Subcutaneous abdominal adipose tissue (tissue), 5 donors: ENCODE results near the gene ISG15.
"Not testable (repeated sequence)": the region's sequence is repeated elsewhere in the genome, so short reads cannot be mapped to it uniquely, and the experiment has no call there.

Experiments
- H3K27ac ChIP-seq: one replicate; pipeline ENCODE4 v1.7.0; 2013; ENCODE audit warnings: low read depth, mild to moderate bottlenecking, inconsistent platforms, low read length, moderate library complexity
- H3K27me3 ChIP-seq, 5 donors: one replicate each; pipeline ENCODE4 v1.7.0; 2013; ENCODE audit warnings: low read length in 5 of 5, inconsistent platforms in 1 of 5; ENCODE audit not compliant: control insufficient read depth in 5 of 5, insufficient read depth in 4 of 5
- H3K36me3 ChIP-seq, 5 donors: one replicate each; pipeline ENCODE4 v1.7.0; 2013; ENCODE audit warnings: low read length in 5 of 5; ENCODE audit not compliant: control insufficient read depth in 5 of 5, insufficient read depth in 5 of 5
- H3K4me1 ChIP-seq, 5 donors: one replicate each; pipeline ENCODE4 v1.7.0; 2013; ENCODE audit warnings: low read length in 5 of 5, mild to moderate bottlenecking in 3 of 5, moderate library complexity in 1 of 5; ENCODE audit not compliant: control insufficient read depth in 5 of 5, insufficient read depth in 5 of 5
- H3K4me3 ChIP-seq, 5 donors: one replicate each; pipeline ENCODE4 v1.7.0; 2013; ENCODE audit warnings: low read length in 5 of 5, low read depth in 1 of 5
- H3K9ac ChIP-seq, 5 donors: one replicate each; pipeline ENCODE4 v1.7.0; 2013; ENCODE audit warnings: low read length in 5 of 5, mild to moderate bottlenecking in 4 of 5, moderate library complexity in 3 of 5
- H3K9me3 ChIP-seq, 5 donors: one replicate each; pipeline ENCODE4 v1.7.0; 2013; ENCODE audit warnings: low read length in 5 of 5; ENCODE audit not compliant: control insufficient read depth in 5 of 5
- donor health status: healthy.
- donor health status: healthy.
- donor health status: healthy.
- donor health status: healthy.
- donor health status: healthy.

The ISG15 gene

GRCh38 chr1:982765-983436 lies 30.4 kb upstream of the ISG15 start:
- Histone ChIP-seq H3K27ac (no peak overlapping the region), H3K4me1 (peaks cover 0 to 5% (median 0%) of the 10 kb centered on the region in 5 donors), H3K27me3 (peaks cover 8 to 44% (median 35%) of the 10 kb centered on the region in 5 donors), H3K36me3 (no peaks in the 10 kb centered on the region), H3K4me3 (no peak overlapping the region), H3K9ac (no peak overlapping the region), H3K9me3 (no peaks in the 10 kb centered on the region)

GRCh38 chr1:983798-984475 lies 29.4 kb upstream of the ISG15 start:
- H3K4me1 ChIP-seq, result peaks cover 0 to 2% (median 0%) of the 10 kb centered on the region in 5 donors
- H3K27me3 ChIP-seq, result peaks cover 4 to 36% (median 32%) of the 10 kb centered on the region in 5 donors
- no peak overlapping the region for H3K4me3 ChIP-seq
- no peak overlapping the region for H3K9ac ChIP-seq
- no peaks in the 10 kb centered on the region for H3K36me3 ChIP-seq
- H3K27ac ChIP-seq, result no peak overlapping the region
- no peaks in the 10 kb centered on the region for H3K9me3 ChIP-seq

DNA sequence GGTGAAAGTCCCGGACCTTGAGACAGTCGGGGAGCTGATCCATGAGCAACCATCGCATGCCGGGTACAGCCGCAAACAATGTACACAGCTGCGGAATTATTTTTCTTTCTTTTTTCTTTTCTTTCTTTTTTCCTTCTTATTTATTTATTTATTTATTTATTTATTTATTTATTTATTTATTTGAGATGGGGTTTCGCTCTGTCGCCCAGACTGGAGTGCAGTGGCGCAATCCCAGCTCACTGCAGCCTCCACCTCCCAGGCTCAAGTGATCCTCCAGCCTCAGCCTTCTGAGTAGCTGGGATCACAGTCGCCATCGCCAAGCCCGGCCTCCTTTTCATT lies 28.9 kb upstream of the ISG15 start:
- no peak overlapping the region for H3K4me3 ChIP-seq
- no peak overlapping the region for H3K27ac ChIP-seq
- H3K9ac ChIP-seq, result no peak overlapping the region
- H3K36me3 ChIP-seq, result no peaks in the 10 kb centered on the region
- no peaks in the 10 kb centered on the region for H3K9me3 ChIP-seq
- peaks cover 0 to 2% (median 0%) of the 10 kb centered on the region in 5 donors for H3K4me1 ChIP-seq
- H3K27me3 ChIP-seq, result peaks cover 4 to 35% (median 32%) of the 10 kb centered on the region in 5 donors

GRCh38 chr1:985126-985525 lies 28.2 kb upstream of the ISG15 start:
- no peak overlapping the region for H3K27ac ChIP-seq
- no peaks in the 10 kb centered on the region for H3K36me3 ChIP-seq
- H3K27me3 ChIP-seq, result peaks cover 0 to 32% (median 29%) of the 10 kb centered on the region in 5 donors
- peaks cover 0 to 2% (median 0%) of the 10 kb centered on the region in 5 donors for H3K4me1 ChIP-seq
- H3K4me3 ChIP-seq, result no peak overlapping the region
- H3K9ac ChIP-seq, result no peak overlapping the region
- no peaks in the 10 kb centered on the region for H3K9me3 ChIP-seq

DNA sequence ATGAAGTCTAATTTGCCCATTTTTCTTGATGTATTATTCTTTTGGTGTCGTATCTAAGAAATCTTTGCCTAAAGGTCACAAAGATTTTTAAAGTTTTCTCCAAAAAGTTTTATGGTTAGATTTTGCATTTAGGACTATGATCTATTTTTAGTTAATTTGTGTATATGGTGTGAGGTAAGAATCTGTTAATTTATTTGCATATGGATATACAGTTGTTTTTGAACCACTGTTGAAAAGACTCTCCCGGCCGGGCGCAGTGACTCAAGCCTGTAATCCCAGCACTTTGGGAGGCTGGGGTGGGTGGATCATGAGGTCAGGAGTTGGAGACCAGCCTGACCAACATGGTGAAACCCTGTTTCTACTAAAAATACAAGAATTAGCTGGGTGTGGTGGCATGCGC lies 25.2 kb upstream of the ISG15 start:
- not testable (repeated sequence) for H3K27ac ChIP-seq, H3K36me3 ChIP-seq, H3K4me3 ChIP-seq, H3K9ac ChIP-seq, H3K4me1 ChIP-seq
- H3K27me3 ChIP-seq, result peaks cover 0 to 18% (median 11%) of the 10 kb centered on the region in 5 donors
- H3K9me3 ChIP-seq, result peaks cover 0 to 17% (median 5%) of the 10 kb centered on the region in 5 donors

GRCh38 chr1:991275-991674 lies 22.0 kb upstream of the ISG15 start:
- not testable (repeated sequence) for H3K4me3 ChIP-seq, H3K27ac ChIP-seq, H3K9ac ChIP-seq, H3K27me3 ChIP-seq, H3K4me1 ChIP-seq, H3K36me3 ChIP-seq
- H3K9me3 ChIP-seq, result peaks cover 0 to 18% (median 5%) of the 10 kb centered on the region in 5 donors

DNA sequence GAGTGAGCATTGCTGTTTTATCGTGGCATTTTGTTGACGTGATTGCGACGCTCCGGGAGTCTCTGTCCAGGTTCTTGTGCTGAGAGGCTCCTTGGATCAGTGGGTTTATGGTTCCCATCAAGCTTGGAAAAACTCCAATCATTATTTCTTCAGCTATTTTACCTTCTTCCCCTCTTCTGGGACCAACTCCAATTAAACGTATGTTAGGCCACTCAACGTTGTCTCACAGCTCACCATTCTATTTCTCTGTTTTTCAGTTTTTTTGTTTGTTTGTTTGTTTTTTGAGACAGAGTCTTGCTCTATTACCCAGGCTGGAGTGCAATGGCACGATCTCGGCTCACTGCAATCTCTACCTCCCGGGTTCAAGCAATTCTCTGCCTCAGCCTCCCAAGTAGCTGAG lies 21.4 kb upstream of the ISG15 start:
- no peak overlapping the region for H3K4me3 ChIP-seq
- no peak overlapping the region for H3K9ac ChIP-seq
- H3K27me3 ChIP-seq, result peaks cover 0 to 9% (median 6%) of the 10 kb centered on the region in 5 donors
- no peaks in the 10 kb centered on the region for H3K36me3 ChIP-seq
- H3K27ac ChIP-seq, result no peak overlapping the region
- no peaks in the 10 kb centered on the region for H3K4me1 ChIP-seq
- peaks cover 0 to 18% (median 5%) of the 10 kb centered on the region in 5 donors for H3K9me3 ChIP-seq

DNA sequence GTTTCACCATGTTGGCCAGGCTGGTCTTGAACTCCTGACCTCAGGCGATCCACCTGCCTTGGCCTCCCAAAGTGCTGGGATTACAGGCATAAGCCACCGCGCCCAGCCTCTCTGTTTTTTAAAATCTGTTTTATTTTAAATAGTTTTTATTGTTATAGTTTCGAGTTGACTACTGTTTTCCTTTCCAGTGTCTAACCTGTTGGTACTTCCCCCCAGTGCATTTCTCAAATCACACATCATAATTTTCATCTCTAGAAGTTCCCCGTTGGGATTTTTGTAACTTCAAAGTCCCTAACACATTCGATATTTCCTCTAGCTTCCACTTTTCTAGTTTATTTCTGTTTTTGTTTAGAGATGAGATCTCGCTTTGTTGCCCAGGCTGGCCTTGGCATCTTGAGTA lies 20.9 kb upstream of the ISG15 start:
- Histone ChIP-seq H3K9me3 (peaks cover 0 to 18% (median 5%) of the 10 kb centered on the region in 5 donors), H3K27me3 (peaks cover 0 to 14% (median 10%) of the 10 kb centered on the region in 5 donors), H3K4me1 (no peaks in the 10 kb centered on the region), H3K36me3 (no peaks in the 10 kb centered on the region), H3K4me3 (no peak overlapping the region), H3K27ac (no peak overlapping the region), H3K9ac (no peak overlapping the region)

GRCh38 chr1:993379-993995 lies 19.8 kb upstream of the ISG15 start:
- peaks cover 0 to 25% (median 18%) of the 10 kb centered on the region in 5 donors for H3K27me3 ChIP-seq
- peaks cover 0 to 6% (median 2%) of the 10 kb centered on the region in 5 donors for H3K4me1 ChIP-seq
- H3K4me3 ChIP-seq, result no peak overlapping the region
- peaks cover 0 to 18% (median 5%) of the 10 kb centered on the region in 5 donors for H3K9me3 ChIP-seq
- no peak overlapping the region for H3K9ac ChIP-seq
- no peaks in the 10 kb centered on the region for H3K36me3 ChIP-seq
- H3K27ac ChIP-seq, result no peak overlapping the region

- H3K9me3 ChIP-seq, result peaks cover 0 to 18% (median 5%) of the 10 kb centered on the region in 5 donors
- H3K27ac ChIP-seq, H3K9ac ChIP-seq, H3K4me3 ChIP-seq, H3K36me3 ChIP-seq: not testable (repeated sequence)
- peaks cover 0 to 15% (median 9%) of the 10 kb centered on the region in 5 donors for H3K4me1 ChIP-seq
- peaks cover 0 to 29% (median 20%) of the 10 kb centered on the region in 5 donors for H3K27me3 ChIP-seq
Measured at GRCh38 chr1:994546-994945, 18.8 kb upstream of the ISG15 start.
